Endothelial cell (in vitro differentiated cells): ENCODE results near the gene FREM1. TPM values are rescaled to one million over a fixed set of nuclear protein-coding genes. Genes with fewer than 3 reads are reported as not detected.
A peak's percentile ranks its signal among the peaks of the same experiment; 100 is the strongest.

ENCODE experiments used
- DNase-seq: peaks from one replicate; pipeline ENCODE4 v3.0.0; 2021; ENCODE audit warnings: low spot score
- H3K27ac Mint-ChIP-seq: one replicate; pipeline ENCODE4 v1.8.0; 2021; ENCODE audit warnings: mixed read lengths, inconsistent platforms; ENCODE audit not compliant: unreplicated experiment
- H3K27me3 Mint-ChIP-seq: one replicate; pipeline ENCODE4 v1.8.0; 2021; ENCODE audit warnings: mild to moderate bottlenecking, moderate library complexity, mixed read lengths, inconsistent platforms; ENCODE audit not compliant: unreplicated experiment
- H3K36me3 Mint-ChIP-seq: one replicate; pipeline ENCODE4 v1.8.0; 2021; ENCODE audit warnings: mild to moderate bottlenecking, low read depth, mixed read lengths, inconsistent platforms; ENCODE audit not compliant: unreplicated experiment
- H3K4me1 Mint-ChIP-seq: one replicate; pipeline ENCODE4 v1.8.0; 2021; ENCODE audit warnings: mild to moderate bottlenecking, mixed read lengths, inconsistent platforms; ENCODE audit not compliant: unreplicated experiment
- H3K4me3 Mint-ChIP-seq: one replicate; pipeline ENCODE4 v1.8.0; 2021; ENCODE audit warnings: mild to moderate bottlenecking, mixed read lengths, inconsistent platforms; ENCODE audit not compliant: unreplicated experiment
- H3K9me3 Mint-ChIP-seq: one replicate; pipeline ENCODE4 v1.8.0; 2021; ENCODE audit warnings: mixed read lengths, inconsistent platforms; ENCODE audit not compliant: unreplicated experiment
- CTCF ChIP-seq: fragments of 200-600 bp; sonication (generic); IDR thresholded peaks from one replicate; pipeline ENCODE4 v1.5.0; 2021; ENCODE audit warnings: antibody characterized with exemption; ENCODE audit not compliant: unreplicated experiment
- long read RNA-seq: library from polyadenylated mRNA; unstranded; transcript quantifications from one replicate; pipeline ENCODE4 v2.0.0, GENCODE V29; 2020; ENCODE audit not compliant: unreplicated experiment
- total RNA-seq: library from RNA; stranded (reverse); fragmentation: NEBNext Ultra II Directional; extraction: Animal tissue kit (Norgen Biotek cat#: 25700); gene quantifications from one replicate; pipeline ENCODE4 v1.2.1, GENCODE V29; 2021; ENCODE audit not compliant: unreplicated experiment

The FREM1 gene
- 2.9 TPM for total RNA-seq
- long read RNA-seq: 0 reads

- no peak for TF ChIP-seq CTCF
- Mint-ChIP-seq H3K36me3 (no peaks in the 10 kb centered on the region), H3K4me3 (no peak within 1 kb of the TSS), H3K9me3 (no peaks in the 10 kb centered on the region), H3K27ac (no peak within 1 kb of the TSS), H3K4me1 (no peaks in the 10 kb centered on the region), H3K27me3 (no peaks in the 10 kb centered on the region)
- peak; percentile 38 for DNase-seq
Measured at GRCh38 chr9:14909961-14910805, at the start of gene FREM1. Gene FREM1 (minus strand): TSS chr9:14910428. CDS start chr9:14868977, 41,451 bp downstream.

GRCh38 chr9:14958989-14959388 is 48.8 kb upstream of the FREM1 start:
- Mint-ChIP-seq H3K4me1 (peaks cover 7% of the 10 kb centered on the region), H3K36me3 (no peaks in the 10 kb centered on the region), H3K9me3 (no peaks in the 10 kb centered on the region), H3K4me3 (no peak overlapping the region), H3K27me3 (peaks cover 4% of the 10 kb centered on the region), H3K27ac (no peak overlapping the region)
- no peak for DNase-seq
- no peak for TF ChIP-seq CTCF

GRCh38 chr9:14957109-14957508 is 46.9 kb upstream of the FREM1 start:
- Mint-ChIP-seq H3K4me3 (no peak overlapping the region), H3K4me1 (peaks cover 7% of the 10 kb centered on the region), H3K27ac (no peak overlapping the region), H3K36me3 (no peaks in the 10 kb centered on the region), H3K27me3 (peaks cover 1% of the 10 kb centered on the region), H3K9me3 (no peaks in the 10 kb centered on the region)
- TF ChIP-seq CTCF: no peak
- DNase-seq: no peak

DNA sequence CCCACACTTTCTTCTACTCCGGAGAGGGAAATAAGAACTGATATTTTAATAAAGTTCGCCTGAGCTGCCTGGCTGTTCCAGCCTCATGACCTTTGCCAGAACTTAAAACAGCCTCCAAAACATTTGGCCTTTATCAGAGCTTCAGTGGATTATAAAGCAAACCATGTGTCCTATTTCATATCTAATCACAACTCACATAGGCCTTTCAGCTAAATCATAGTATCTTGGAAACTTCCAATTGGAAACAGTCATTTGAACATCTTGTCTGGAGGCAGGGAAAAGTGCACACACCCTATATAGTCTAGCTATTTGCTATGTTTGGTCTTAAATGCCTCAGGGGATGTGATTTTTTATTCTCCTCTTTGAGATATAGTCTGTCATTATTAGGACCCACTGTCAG is 46.0 kb upstream of the FREM1 start:
- H3K27ac Mint-ChIP-seq: no peak overlapping the region
- H3K27me3 Mint-ChIP-seq: peaks cover 1% of the 10 kb centered on the region
- H3K4me3 Mint-ChIP-seq: no peak overlapping the region
- peaks cover 7% of the 10 kb centered on the region for H3K4me1 Mint-ChIP-seq
- no peaks in the 10 kb centered on the region for H3K36me3 Mint-ChIP-seq
- no peak for DNase-seq
- no peak for TF ChIP-seq CTCF
- H3K9me3 Mint-ChIP-seq: no peaks in the 10 kb centered on the region

DNA sequence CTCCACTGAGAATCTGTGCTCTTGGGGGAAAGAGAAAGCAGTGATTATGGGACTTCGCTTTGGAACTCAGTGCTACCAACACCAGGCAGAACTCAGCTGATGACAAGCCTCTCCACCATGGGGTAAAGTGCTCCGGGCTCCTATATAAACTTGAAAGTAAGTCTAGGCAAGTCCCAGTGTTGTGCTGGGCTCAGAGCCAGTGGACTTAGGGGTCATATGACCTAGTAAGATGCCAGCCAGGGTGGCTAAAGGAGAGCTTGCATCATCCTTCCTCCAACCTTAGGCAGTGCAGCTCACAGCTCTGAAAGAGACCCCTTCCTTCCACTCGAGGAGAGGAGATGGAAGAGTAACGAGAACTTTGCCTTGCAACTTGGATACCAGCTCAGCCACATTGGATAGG is 35.1 kb upstream of the FREM1 start:
- no peak overlapping the region for H3K4me3 Mint-ChIP-seq
- peaks cover 3% of the 10 kb centered on the region for H3K36me3 Mint-ChIP-seq
- H3K4me1 Mint-ChIP-seq: peaks cover 3% of the 10 kb centered on the region
- H3K9me3 Mint-ChIP-seq: no peaks in the 10 kb centered on the region
- DNase-seq: no peak
- H3K27me3 Mint-ChIP-seq: no peaks in the 10 kb centered on the region
- TF ChIP-seq CTCF: no peak
- no peak overlapping the region for H3K27ac Mint-ChIP-seq
